Stimulated activated CD4-positive, alpha-beta T cell treated with anti-CD3 and anti-CD28 coated beads, Interleukin-2, amount 100 ng/mL, for 24 hours (primary cell): Measurements from ENCODE around the gene USH1C.

Source experiments
- DNase-seq, 2 donors: peaks; one replicate each; pipeline ENCODE4 v3.0.0-alpha.2; 2020

The USH1C gene

GRCh38 chr11:17521106-17521900 is 22.9 kb downstream of the USH1C start:
- DNase-seq = no peak

GRCh38 chr11:17519061-17519885 is 24.9 kb downstream of the USH1C start:
- no peak for DNase-seq

GRCh38 chr11:17518366-17518765 is 25.9 kb downstream of the USH1C start:
- DNase-seq = no peak

- DNase-seq = no peak
Measured at GRCh38 chr11:17517186-17517585, 27.0 kb downstream of the USH1C start.

- no peak for DNase-seq
Measured at GRCh38 chr11:17516551-17517150, 27.6 kb downstream of the USH1C start.

- DNase-seq = no peak
Measured at GRCh38 chr11:17515443-17516176, 28.6 kb downstream of the USH1C start.

- DNase-seq = no peak
Measured at GRCh38 chr11:17514476-17514875, 29.7 kb downstream of the USH1C start.

- no peak for DNase-seq
Measured at GRCh38 chr11:17513853-17514252, 30.4 kb downstream of the USH1C start.

- no peak for DNase-seq
Measured at GRCh38 chr11:17512101-17512500, 32.1 kb downstream of the USH1C start.

GRCh38 chr11:17511571-17511970 is 32.6 kb downstream of the USH1C start:
- DNase-seq = no peak

GRCh38 chr11:17510507-17511206 is 33.6 kb downstream of the USH1C start:
- DNase-seq = no peak

GRCh38 chr11:17508791-17509190 is 35.4 kb downstream of the USH1C start:
- DNase-seq = no peak

GRCh38 chr11:17508306-17508705 is 35.9 kb downstream of the USH1C start:
- no peak for DNase-seq

GRCh38 chr11:17507773-17508172 is 36.4 kb downstream of the USH1C start:
- no peak for DNase-seq

GRCh38 chr11:17506942-17507341 is 37.3 kb downstream of the USH1C start:
- DNase-seq = no peak

GRCh38 chr11:17506314-17506713 is 37.9 kb downstream of the USH1C start:
- no peak for DNase-seq

- no peak for DNase-seq
Measured at GRCh38 chr11:17505146-17505545, 39.1 kb downstream of the USH1C start.

- peak; percentile 87 for DNase-seq
Measured at GRCh38 chr11:17504330-17505107, 39.7 kb downstream of the USH1C start.

- no peak for DNase-seq
Measured at GRCh38 chr11:17502630-17503029, 41.6 kb downstream of the USH1C start.

GRCh38 chr11:17500673-17501072 is 43.5 kb downstream of the USH1C start:
- DNase-seq = no peak

GRCh38 chr11:17498475-17498874 is 45.7 kb downstream of the USH1C start:
- DNase-seq = no peak

GRCh38 chr11:17498058-17498457 is 46.2 kb downstream of the USH1C start:
- DNase-seq = no peak
